Measurements from ENCODE around the gene SIGLEC9. TPM values are rescaled to one million over a fixed set of nuclear protein-coding genes. Genes with fewer than 3 reads are reported as not detected.

SIGLEC9 gene
- total RNA-seq (under 1 TPM; 0.46 to 0.93 TPM), polyA plus RNA-seq (3.6 TPM)

DNA sequence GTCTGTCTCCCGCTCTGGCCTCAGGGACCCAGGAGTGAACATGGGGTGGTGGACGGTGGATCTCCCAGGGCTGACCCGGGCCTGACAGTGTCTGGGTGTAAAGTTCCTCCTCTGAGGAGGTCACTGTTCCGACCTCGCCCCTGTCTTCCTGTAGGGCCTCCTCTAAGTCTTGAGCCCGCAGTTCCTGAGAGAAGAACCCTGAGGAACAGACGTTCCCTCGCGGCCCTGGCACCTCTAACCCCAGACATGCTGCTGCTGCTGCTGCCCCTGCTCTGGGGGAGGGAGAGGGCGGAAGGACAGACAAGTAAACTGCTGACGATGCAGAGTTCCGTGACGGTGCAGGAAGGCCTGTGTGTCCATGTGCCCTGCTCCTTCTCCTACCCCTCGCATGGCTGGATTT is at the start of gene SIGLEC9:
Gene SIGLEC9 (plus strand): TSS at position 178 of the 400 bp plus-strand sequence. CDS start 69 bp downstream, at position 247.
- Histone ChIP-seq H3K27me3 (ENCODE audit: insufficient read depth, low read length, poor library complexity, severe bottlenecking) (no peaks in the 10 kb centered on the region), H3K4me3 (ENCODE audit: low read length) (peak within 1 kb of the TSS; percentile 59), H3K9me3 (ENCODE audit: low read length) (no peaks in the 10 kb centered on the region), H3K27ac (ENCODE audit: low read depth, low read length) (no peak within 1 kb of the TSS), H3K4me1 (ENCODE audit: insufficient read depth, low read length) (peaks cover 91% of the 10 kb centered on the region), H3K36me3 (ENCODE audit: insufficient read depth, low read length) (no peaks in the 10 kb centered on the region)
- H3K36me3 Mint-ChIP-seq = peaks cover 0 to 8% (median 0%) of the 10 kb centered on the region in 3 donors
- peak within 1 kb of the TSS; percentile 72 to 96 (median 83) for H3K27ac Mint-ChIP-seq
- H3K4me1 Mint-ChIP-seq = peaks cover 73 to 85% (median 81%) of the 10 kb centered on the region in 3 donors
- no peaks in the 10 kb centered on the region for H3K27me3 Mint-ChIP-seq
- H3K9me3 Mint-ChIP-seq = no peaks in the 10 kb centered on the region
- CTCF ChIA-PET = no interaction called here
- H3K4me3 Mint-ChIP-seq = peak within 1 kb of the TSS; percentile 69 to 92 (median 77)
- peak in 1 of 5 donors; percentile 10 for DNase-seq
- POLR2A ChIA-PET = no interaction called here

DNA sequence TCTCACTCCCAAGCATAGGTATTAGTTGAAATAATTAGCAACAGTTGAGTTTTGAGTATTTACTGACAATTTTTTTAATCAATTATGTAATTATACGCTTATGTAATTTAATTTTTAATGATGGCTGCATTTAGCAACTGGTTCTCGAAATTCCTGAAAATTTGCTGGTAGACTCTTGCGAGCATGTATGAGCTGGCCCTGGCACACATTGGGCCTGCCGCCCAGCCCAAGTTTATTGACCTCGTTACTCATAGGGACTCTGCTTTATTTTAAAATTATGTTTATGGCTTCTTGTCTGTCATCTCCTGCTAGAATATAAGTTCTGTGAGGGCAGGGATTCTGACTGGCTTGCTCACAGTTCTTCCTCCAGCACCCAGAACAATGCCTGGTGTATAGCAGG is 48.7 kb upstream of the SIGLEC9 start:
- peaks cover 5 to 16% of the 10 kb centered on the region in 2 donors for H3K27me3 Mint-ChIP-seq
- no peak overlapping the region for H3K4me3 Mint-ChIP-seq
- no peaks in the 10 kb centered on the region for H3K27me3 ChIP-seq (ENCODE audit: insufficient read depth, low read length, poor library complexity, severe bottlenecking)
- H3K4me3 ChIP-seq (ENCODE audit: low read length) = no peak overlapping the region
- peaks cover 0 to 6% (median 0%) of the 10 kb centered on the region in 3 donors for H3K36me3 Mint-ChIP-seq
- DNase-seq = no peak
- H3K9me3 Mint-ChIP-seq = peaks cover 7 to 16% (median 13%) of the 10 kb centered on the region in 5 donors
- H3K4me1 ChIP-seq (ENCODE audit: insufficient read depth, low read length) = no peaks in the 10 kb centered on the region
- H3K36me3 ChIP-seq (ENCODE audit: insufficient read depth, low read length) = no peaks in the 10 kb centered on the region
- H3K4me1 Mint-ChIP-seq = no peaks in the 10 kb centered on the region
- H3K27ac ChIP-seq (ENCODE audit: low read depth, low read length) = no peak overlapping the region
- POLR2A ChIA-PET = no interaction called here
- no peak overlapping the region for H3K27ac Mint-ChIP-seq
- no peaks in the 10 kb centered on the region for H3K9me3 ChIP-seq (ENCODE audit: low read length)
- CTCF ChIA-PET = no interaction called here

GRCh38 chr19:51076631-51077213 is 48.0 kb upstream of the SIGLEC9 start:
- H3K27ac ChIP-seq (ENCODE audit: low read depth, low read length) = no peak overlapping the region
- Mint-ChIP-seq H3K27me3 (peaks cover 5 to 17% of the 10 kb centered on the region in 2 donors), H3K4me3 (no peak overlapping the region), H3K9me3 (peaks cover 7 to 16% (median 13%) of the 10 kb centered on the region in 5 donors), H3K4me1 (no peaks in the 10 kb centered on the region), H3K27ac (no peak overlapping the region), H3K36me3 (peaks cover 0 to 6% (median 0%) of the 10 kb centered on the region in 3 donors)
- H3K4me3 ChIP-seq (ENCODE audit: low read length) = no peak overlapping the region
- ChIA-PET POLR2A (no interaction called here), CTCF (no interaction called here)
- H3K36me3 ChIP-seq (ENCODE audit: insufficient read depth, low read length) = no peaks in the 10 kb centered on the region
- DNase-seq = no peak
- no peaks in the 10 kb centered on the region for H3K4me1 ChIP-seq (ENCODE audit: insufficient read depth, low read length)
- no peaks in the 10 kb centered on the region for H3K9me3 ChIP-seq (ENCODE audit: low read length)
- H3K27me3 ChIP-seq (ENCODE audit: insufficient read depth, low read length, poor library complexity, severe bottlenecking) = no peaks in the 10 kb centered on the region

DNA sequence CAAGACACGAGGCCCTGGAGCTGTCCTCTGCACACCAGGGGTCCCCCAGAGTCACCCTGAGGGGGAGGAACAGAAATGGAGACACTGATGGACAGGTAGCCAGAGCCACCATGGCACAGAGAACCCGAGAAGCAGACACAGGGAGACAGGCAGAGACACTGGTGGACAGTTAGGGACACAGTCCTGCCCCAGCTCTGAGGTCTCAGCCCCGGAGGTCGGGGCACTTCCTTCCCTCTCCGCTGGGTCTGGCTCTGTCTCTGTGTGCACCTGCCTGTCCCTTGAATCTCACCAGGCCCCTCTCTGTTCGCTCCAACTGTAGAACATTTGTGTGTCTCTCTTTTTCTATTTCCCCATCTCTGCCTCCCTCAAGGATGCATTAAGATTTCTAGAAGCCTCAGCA is 46.6 kb upstream of the SIGLEC9 start:
- Histone ChIP-seq H3K27ac (ENCODE audit: low read depth, low read length) (no peak overlapping the region), H3K9me3 (ENCODE audit: low read length) (no peaks in the 10 kb centered on the region), H3K27me3 (ENCODE audit: insufficient read depth, low read length, poor library complexity, severe bottlenecking) (no peaks in the 10 kb centered on the region), H3K4me3 (ENCODE audit: low read length) (no peak overlapping the region), H3K4me1 (ENCODE audit: insufficient read depth, low read length) (no peaks in the 10 kb centered on the region), H3K36me3 (ENCODE audit: insufficient read depth, low read length) (no peaks in the 10 kb centered on the region)
- DNase-seq = no peak
- ChIA-PET CTCF (no interaction called here), POLR2A (no interaction called here)
- peaks cover 5 to 13% (median 12%) of the 10 kb centered on the region in 5 donors for H3K9me3 Mint-ChIP-seq
- peaks cover 0 to 6% (median 0%) of the 10 kb centered on the region in 3 donors for H3K36me3 Mint-ChIP-seq
- H3K4me1 Mint-ChIP-seq = no peaks in the 10 kb centered on the region
- no peak overlapping the region for H3K4me3 Mint-ChIP-seq
- H3K27ac Mint-ChIP-seq = peak overlapping the region in 2 of 8 donors; percentile 15 to 47
- peaks cover 8 to 22% of the 10 kb centered on the region in 2 donors for H3K27me3 Mint-ChIP-seq

DNA sequence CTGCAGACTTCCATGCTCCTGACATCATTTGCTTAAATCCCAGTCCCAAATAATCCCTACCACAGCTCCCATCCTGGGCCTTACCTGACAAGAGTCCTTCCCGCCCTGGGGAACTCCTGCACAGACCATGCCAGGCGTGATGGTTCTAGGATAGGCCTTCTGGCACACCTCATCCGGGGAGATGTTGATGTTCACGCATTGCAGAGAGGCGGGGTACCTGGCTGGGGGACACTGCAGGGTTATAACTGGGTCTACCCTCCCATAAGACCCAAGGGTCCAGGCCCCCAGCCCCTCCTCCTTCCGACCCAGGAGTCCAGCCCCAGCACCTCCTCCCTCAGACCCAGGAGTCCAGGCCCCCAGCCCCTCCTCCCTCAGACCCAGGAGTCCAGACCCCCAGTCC is 46.0 kb upstream of the SIGLEC9 start:
- DNase-seq = no peak
- Mint-ChIP-seq H3K27me3 (peaks cover 12 to 29% of the 10 kb centered on the region in 2 donors), H3K36me3 (peaks cover 0 to 6% (median 2%) of the 10 kb centered on the region in 3 donors), H3K4me3 (no peak overlapping the region), H3K9me3 (peaks cover 0 to 7% (median 6%) of the 10 kb centered on the region in 5 donors), H3K27ac (no peak overlapping the region), H3K4me1 (no peaks in the 10 kb centered on the region)
- no peak overlapping the region for H3K27ac ChIP-seq (ENCODE audit: low read depth, low read length)
- no peaks in the 10 kb centered on the region for H3K9me3 ChIP-seq (ENCODE audit: low read length)
- H3K4me3 ChIP-seq (ENCODE audit: low read length) = no peak overlapping the region
- H3K27me3 ChIP-seq (ENCODE audit: insufficient read depth, low read length, poor library complexity, severe bottlenecking) = no peaks in the 10 kb centered on the region
- H3K36me3 ChIP-seq (ENCODE audit: insufficient read depth, low read length) = no peaks in the 10 kb centered on the region
- no peaks in the 10 kb centered on the region for H3K4me1 ChIP-seq (ENCODE audit: insufficient read depth, low read length)
- ChIA-PET CTCF (no interaction called here), POLR2A (no interaction called here)

- no peaks in the 10 kb centered on the region for H3K9me3 Mint-ChIP-seq
- Histone ChIP-seq H3K27me3 (ENCODE audit: insufficient read depth, low read length, poor library complexity, severe bottlenecking) (no peaks in the 10 kb centered on the region), H3K27ac (ENCODE audit: low read depth, low read length) (no peak overlapping the region), H3K4me1 (ENCODE audit: insufficient read depth, low read length) (no peaks in the 10 kb centered on the region), H3K36me3 (ENCODE audit: insufficient read depth, low read length) (no peaks in the 10 kb centered on the region), H3K4me3 (ENCODE audit: low read length) (no peak overlapping the region), H3K9me3 (ENCODE audit: low read length) (no peaks in the 10 kb centered on the region)
- H3K36me3 Mint-ChIP-seq = peaks cover 0 to 2% (median 0%) of the 10 kb centered on the region in 3 donors
- DNase-seq = no peak
- ChIA-PET POLR2A (no interaction called here), CTCF (no interaction called here)
- H3K4me1 Mint-ChIP-seq = no peaks in the 10 kb centered on the region
- H3K27me3 Mint-ChIP-seq = peaks cover 13 to 24% of the 10 kb centered on the region in 2 donors
- no peak overlapping the region for H3K4me3 Mint-ChIP-seq
- no peak overlapping the region for H3K27ac Mint-ChIP-seq
Observed at GRCh38 chr19:51079481-51080110, 45.1 kb upstream of the SIGLEC9 start.

DNA sequence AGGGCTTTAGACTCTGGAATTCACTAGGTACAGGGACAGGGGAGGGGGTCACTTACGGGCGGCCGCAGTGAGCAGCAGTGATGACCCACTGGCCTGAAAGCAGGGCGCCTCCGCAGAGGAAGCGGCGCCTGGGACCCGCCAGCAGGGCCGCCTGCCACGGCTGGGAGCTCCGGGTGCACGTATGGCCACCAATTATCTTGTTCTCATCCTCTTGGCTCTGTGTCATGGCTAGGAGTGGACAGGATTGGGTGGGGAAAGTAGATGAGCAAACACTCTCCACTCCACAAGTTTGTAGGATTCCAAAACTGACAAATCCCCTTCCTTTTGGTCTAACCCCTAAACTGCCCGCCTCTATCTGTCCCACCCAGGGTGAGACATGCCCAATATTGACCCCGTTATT is 43.2 kb upstream of the SIGLEC9 start:
- DNase-seq = no peak
- POLR2A ChIA-PET = no interaction called here
- H3K27ac Mint-ChIP-seq = no peak overlapping the region

GRCh38 chr19:51082611-51083010 is 42.1 kb upstream of the SIGLEC9 start, which contains the start of gene KLK14:
Gene KLK14, minus strand, starts transcription at chr19:51082887. Its CDS starts 273 bp downstream, at chr19:51082614.
- H3K27ac ChIP-seq (ENCODE audit: low read depth, low read length) = no peak within 1 kb of the TSS
- H3K36me3 ChIP-seq (ENCODE audit: insufficient read depth, low read length) = no peaks in the 10 kb centered on the region
- Mint-ChIP-seq H3K27ac (peak within 1 kb of the TSS in 2 of 8 donors; percentile 56 to 77), H3K9me3 (no peaks in the 10 kb centered on the region), H3K4me1 (no peaks in the 10 kb centered on the region), H3K36me3 (peaks cover 0 to 2% (median 0%) of the 10 kb centered on the region in 3 donors), H3K27me3 (peaks cover 19 to 20% of the 10 kb centered on the region in 2 donors), H3K4me3 (no peak within 1 kb of the TSS)
- ChIA-PET POLR2A (no interaction called here), CTCF (no interaction called here)
- H3K4me3 ChIP-seq (ENCODE audit: low read length) = no peak within 1 kb of the TSS
- no peaks in the 10 kb centered on the region for H3K27me3 ChIP-seq (ENCODE audit: insufficient read depth, low read length, poor library complexity, severe bottlenecking)
- H3K9me3 ChIP-seq (ENCODE audit: low read length) = no peaks in the 10 kb centered on the region
- no peak for DNase-seq
- H3K4me1 ChIP-seq (ENCODE audit: insufficient read depth, low read length) = no peaks in the 10 kb centered on the region

More for the DNA sequence above, 43.2 kb upstream of the SIGLEC9 start:
- Histone ChIP-seq H3K36me3 (ENCODE audit: insufficient read depth, low read length) (no peaks in the 10 kb centered on the region), H3K27ac (ENCODE audit: low read depth, low read length) (no peak overlapping the region), H3K9me3 (ENCODE audit: low read length) (no peaks in the 10 kb centered on the region), H3K4me1 (ENCODE audit: insufficient read depth, low read length) (no peaks in the 10 kb centered on the region), H3K27me3 (ENCODE audit: insufficient read depth, low read length, poor library complexity, severe bottlenecking) (no peaks in the 10 kb centered on the region), H3K4me3 (ENCODE audit: low read length) (no peak overlapping the region)
- Mint-ChIP-seq H3K4me3 (no peak overlapping the region), H3K27me3 (peaks cover 17 to 20% of the 10 kb centered on the region in 2 donors), H3K4me1 (no peaks in the 10 kb centered on the region), H3K9me3 (no peaks in the 10 kb centered on the region), H3K36me3 (peaks cover 0 to 2% (median 0%) of the 10 kb centered on the region in 3 donors)
- CTCF ChIA-PET = no interaction called here
